HepG2 (cell line): ENCODE measurements around the gene HES7. TPM values are rescaled to one million over a fixed set of nuclear protein-coding genes. Genes with fewer than 3 reads are reported as not detected.

Experiments
- ATF5 ChIP-seq: sonication (generic); formaldehyde crosslinking; IDR thresholded peaks from 2 replicates; pipeline ENCODE4 v1.4.0; 2020; ENCODE audit warnings: mild to moderate bottlenecking, low read depth, missing genetic modification reagents
- DMTF1 ChIP-seq: sonication (generic); formaldehyde crosslinking; IDR thresholded peaks from 2 replicates; pipeline ENCODE4 v1.4.0; 2020; ENCODE audit warnings: mild to moderate bottlenecking, missing genetic modification reagents
- DR1 ChIP-seq: sonication (generic); formaldehyde crosslinking; IDR thresholded peaks from 2 replicates; pipeline ENCODE4 v1.8.0; 2021; ENCODE audit warnings: mild to moderate bottlenecking, missing genetic modification reagents, inconsistent platforms
- FOXK2 ChIP-seq: fragments of 450-650 bp; IDR thresholded peaks from 2 replicates; pipeline ENCODE4 v1.6.1; 2016
- HHEX ChIP-seq: IDR thresholded peaks from 2 replicates; pipeline ENCODE4 v1.6.1; 2016; ENCODE audit warnings: control low read depth
- HNF4G ChIP-seq, 2 experiments: sonication (generic) in 1 of 2; formaldehyde crosslinking in 1 of 2; IDR thresholded peaks; 2 replicates each; pipeline versions ENCODE4 v1.4.0 to v1.6.1; 2011 to 2020; ENCODE audit warnings: borderline replicate concordance in 2 of 2, low read depth in 2 of 2, mild to moderate bottlenecking in 2 of 2, low read length in 1 of 2, missing genetic modification reagents in 1 of 2, moderate library complexity in 1 of 2
- KDM5B ChIP-seq: sonication (generic); formaldehyde crosslinking; IDR thresholded peaks from 2 replicates; pipeline ENCODE4 v1.4.0; 2020; ENCODE audit warnings: missing genetic modification reagents, mild to moderate bottlenecking, borderline replicate concordance
- KLF11 ChIP-seq: IDR thresholded peaks from 2 replicates; pipeline ENCODE4 v1.6.1; 2016; ENCODE audit warnings: missing compliant biosample characterization
- KMT2B ChIP-seq: IDR thresholded peaks from 2 replicates; pipeline ENCODE4 v1.6.1; 2016; ENCODE audit warnings: missing genetic modification reagents, missing compliant biosample characterization
- MLX ChIP-seq: IDR thresholded peaks from 2 replicates; pipeline ENCODE4 v1.6.1; 2016
- POLR2AphosphoS5 ChIP-seq: IDR thresholded peaks from 2 replicates; pipeline ENCODE4 v1.6.1; 2012; ENCODE audit warnings: low read depth, low read length
- PRDM10 ChIP-seq: sonication (generic); formaldehyde crosslinking; IDR thresholded peaks from 2 replicates; pipeline ENCODE4 v1.4.0; 2020; ENCODE audit warnings: low read depth, missing genetic modification reagents
- RARA ChIP-seq: IDR thresholded peaks from 2 replicates; pipeline ENCODE4 v1.6.1; 2016; ENCODE audit warnings: missing genetic modification reagents, missing compliant biosample characterization
- RORA ChIP-seq: sonication (generic); formaldehyde crosslinking; IDR thresholded peaks from 2 replicates; pipeline ENCODE4 v1.5.0; 2020; ENCODE audit warnings: mild to moderate bottlenecking, missing genetic modification reagents, moderate library complexity
- SSRP1 ChIP-seq: IDR thresholded peaks from 2 replicates; pipeline ENCODE4 v1.6.1; 2016; ENCODE audit warnings: control low read depth
- TBL1XR1 ChIP-seq: fragments of 150-350 bp; IDR thresholded peaks from 2 replicates; pipeline ENCODE4 v1.6.1; 2014; ENCODE audit warnings: borderline replicate concordance, low read length; ENCODE audit not compliant: partially characterized antibody
- TOE1 ChIP-seq: sonication (generic); formaldehyde crosslinking; IDR thresholded peaks from 2 replicates; pipeline ENCODE4 v1.4.0; 2020; ENCODE audit warnings: mild to moderate bottlenecking, missing genetic modification reagents
- ZFP36L2 ChIP-seq: sonication (generic); formaldehyde crosslinking; IDR thresholded peaks from 2 replicates; pipeline ENCODE4 v1.4.0; 2020; ENCODE audit warnings: missing genetic modification reagents
- ZNF256 ChIP-seq: sonication (generic); formaldehyde crosslinking; conservative IDR thresholded peaks from 2 replicates; pipeline ENCODE4 v1.4.0; 2020; ENCODE audit warnings: missing genetic modification reagents
- ZNF30 ChIP-seq: sonication (generic); formaldehyde crosslinking; IDR thresholded peaks from 2 replicates; pipeline ENCODE4 v1.5.0; 2020; ENCODE audit warnings: mild to moderate bottlenecking, missing genetic modification reagents
- ZNF562 ChIP-seq: sonication (generic); formaldehyde crosslinking; IDR thresholded peaks from 2 replicates; pipeline ENCODE4 v1.8.0; 2022; ENCODE audit warnings: missing genetic modification reagents, borderline replicate concordance
- polyA plus RNA-seq, 8 experiments: library from polyadenylated mRNA; depleted of rRNA in 3 of 8; stranded (reverse) in 7 of 8; unstranded in 1 of 8; fragments of >200 nt; fragmentation: Illumina TruSeq in 4 of 8; extraction: Trizol in 4 of 8; gene quantifications; 2 replicates each; pipeline versions ENCODE4 v1.2.1 to v1.2.3, GENCODE V29; 2011 to 2016; ENCODE audit warnings: low read depth in 4 of 8, missing spikeins in 1 of 8, mixed read lengths in 1 of 8; ENCODE audit not compliant: insufficient read depth in 1 of 8
- total RNA-seq, 5 experiments: library from RNA; depleted of rRNA; stranded (reverse); fragments of >200 nt; fragmentation: Illumina TruSeq; extraction: Trizol; gene quantifications; 2 replicates each; pipeline ENCODE4 v1.2.3, GENCODE V29; 2016; ENCODE audit warnings: low read depth in 1 of 5

The HES7 gene
- total and polyA plus RNA-seq, 2 of the 13 experiments (the other 11 are each of a cell fraction or from before 2014, with no cell fraction given), result not detected

GRCh38 chr17:8120520-8121406, 3.1 kb downstream of the HES7 start (continued):
- TF ChIP-seq KDM5B (0 out of 2 replicates have a peak, but pooled peaks have one; percentile 19), ZNF562 (no peak), SSRP1 (CRISPR knock-in tag) (no peak), ZFP36L2 (CRISPR knock-in tag) (no peak), TOE1 (no peak), KMT2B (no peak), HHEX (CRISPR knock-in tag) (no peak), PRDM10 (CRISPR knock-in tag) (no peak), ATF5 (no peak), RORA (CRISPR knock-in tag) (no peak), RARA (no peak), FOXK2 (no peak), ZNF256 (CRISPR knock-in tag) (0 out of 2 replicates have a peak, but pooled peaks have one; percentile 40), MLX (CRISPR knock-in tag) (no peak), KLF11 (CRISPR knock-in tag) (0 out of 2 replicates have a peak, but pooled peaks have one; percentile 1), ZNF30 (CRISPR knock-in tag) (no peak), TBL1XR1 (no peak), HNF4G (IDR thresholded peaks at IDR 0.05; ENCODE audit: borderline replicate concordance, low read depth, low read length) (no peak), HNF4G (CRISPR knock-in tag; IDR thresholded peaks at IDR 0.05; ENCODE audit: borderline replicate concordance, low read depth) (no peak), DMTF1 (CRISPR knock-in tag) (no peak), POLR2AphosphoS5 (no peak), DR1 (CRISPR knock-in tag) (peak; percentile 14; the same call in 1 of the 2 replicates)
